Panc1 (cell line): ENCODE results near the gene IQCH. TPM values are rescaled to one million over a fixed set of nuclear protein-coding genes. Genes with fewer than 3 reads are reported as not detected.

Experiments
- ATAC-seq: fragments of 200-7000 bp; cut with Tn5 transposase; 2 replicates; pipeline ENCODE4 v1.9.1; 2020; ENCODE audit warnings: mild to moderate bottlenecking, moderate library complexity
- BruUV-seq: library from RNA; stranded (reverse); fragments of 400-500 nt; replicated peaks from 2 replicates; lab custom pipeline; 2021; lab: Mats Ljungman, UMichigan
- CTCF ChIA-PET: fragments of 300-600 bp; sonication (Branson Sonifier 250); formaldehyde crosslinking; loops from one replicate; lab custom pipeline; 2022; ENCODE audit warnings: antibody characterized with exemption; lab: Charles Lee
- POLR2A ChIA-PET: fragments of 300-600 bp; sonication (Branson Sonifier 250); formaldehyde crosslinking; loops from one replicate; lab custom pipeline; 2022; ENCODE audit warnings: antibody characterized with exemption; lab: Charles Lee
- DNase-seq: peaks from one replicate; pipeline ENCODE4 v3.0.0-alpha.2; 2010; ENCODE audit warnings: low read depth, low spot score
- H3K27ac ChIP-seq: 2 replicates; pipeline ENCODE4 v1.5.1; 2011; ENCODE audit warnings: mild to moderate bottlenecking, low read length, inconsistent platforms
- H3K27me3 ChIP-seq: fragments of 200-500 bp; sonication (Bioruptor generic); 2 replicates; pipeline ENCODE4 v1.6.0; 2014; ENCODE audit warnings: low read length, inconsistent platforms; ENCODE audit not compliant: control insufficient read depth, insufficient read depth
- H3K36me3 ChIP-seq: fragments of 200-500 bp; sonication (Bioruptor generic); 2 replicates; pipeline ENCODE4 v1.5.1; 2014; ENCODE audit warnings: inconsistent platforms, mild to moderate bottlenecking, low read length, moderate library complexity; ENCODE audit not compliant: control insufficient read depth, insufficient read depth
- H3K4me1 ChIP-seq: 2 replicates; pipeline ENCODE4 v1.5.1; 2011; ENCODE audit warnings: inconsistent platforms, mild to moderate bottlenecking, low read length, moderate library complexity; ENCODE audit not compliant: control insufficient read depth, insufficient read depth
- H3K4me3 ChIP-seq, 2 experiments: 2 replicates each; pipeline ENCODE4 v1.5.1; 2011 to 2012; ENCODE audit warnings: low read depth in 2 of 2, low read length in 2 of 2, mild to moderate bottlenecking in 2 of 2, inconsistent platforms in 1 of 2, moderate library complexity in 1 of 2
- H3K9me3 ChIP-seq: fragments of 200-500 bp; sonication (Bioruptor generic); 2 replicates; pipeline ENCODE4 v1.5.1; 2014; ENCODE audit warnings: low read depth, mild to moderate bottlenecking, inconsistent platforms, low read length, moderate library complexity; ENCODE audit not compliant: control insufficient read depth, insufficient read depth
- POLR2AphosphoS5 ChIP-seq: IDR thresholded peaks from 2 replicates; pipeline ENCODE4 v1.6.1; 2012; ENCODE audit warnings: mild to moderate bottlenecking, low read depth, low read length, moderate library complexity
- SIN3A ChIP-seq: IDR thresholded peaks from 2 replicates; pipeline ENCODE4 v1.6.1; 2012; ENCODE audit warnings: low read depth, mild to moderate bottlenecking, low read length, moderate library complexity, borderline replicate concordance; ENCODE audit not compliant: insufficient read depth
- TCF7L2 ChIP-seq: IDR thresholded peaks from 2 replicates; pipeline ENCODE4 v1.6.1; 2011; ENCODE audit warnings: mild to moderate bottlenecking, low read depth, low read length, inconsistent platforms
- in situ Hi-C: cut with HindIII; loops from 2 replicates; pipeline ENCODE4 v1.10.0; 2016; ENCODE audit warnings: low sequenced_read_pairs, low pct_unique_long_range_greater_than_20kb
- intact Hi-C: fragments of 100-400 bp; cut with micrococcal nuclease; formaldehyde crosslinking; loops from one replicate; pipeline ENCODE4 v1.10.0; 2022; ENCODE audit not compliant: unreplicated experiment
- total RNA-seq: library from RNA; stranded (reverse); gene quantifications from one replicate; pipeline ENCODE4 v1.2.1, GENCODE V29; 2021; ENCODE audit not compliant: unreplicated experiment
- TF ChIP-seq, protein P1 (sequence below), 2 experiments: IDR thresholded peaks; 2 replicates each; pipeline ENCODE4 v1.6.1; 2011 to 2012; ENCODE audit warnings: low read depth in 2 of 2, control low read depth in 1 of 2, low read length in 1 of 2, mild to moderate bottlenecking in 1 of 2, moderate library complexity in 1 of 2; ENCODE audit not compliant: insufficient read depth in 1 of 2
- TF ChIP-seq, protein P2 (sequence below): fragments of 450-650 bp; IDR thresholded peaks from 2 replicates; pipeline ENCODE4 v1.5.1; 2017; ENCODE audit warnings: mild to moderate bottlenecking

IQCH gene
- total RNA-seq, 1 experiment from 2014 or later: 3.9 TPM

DNA sequence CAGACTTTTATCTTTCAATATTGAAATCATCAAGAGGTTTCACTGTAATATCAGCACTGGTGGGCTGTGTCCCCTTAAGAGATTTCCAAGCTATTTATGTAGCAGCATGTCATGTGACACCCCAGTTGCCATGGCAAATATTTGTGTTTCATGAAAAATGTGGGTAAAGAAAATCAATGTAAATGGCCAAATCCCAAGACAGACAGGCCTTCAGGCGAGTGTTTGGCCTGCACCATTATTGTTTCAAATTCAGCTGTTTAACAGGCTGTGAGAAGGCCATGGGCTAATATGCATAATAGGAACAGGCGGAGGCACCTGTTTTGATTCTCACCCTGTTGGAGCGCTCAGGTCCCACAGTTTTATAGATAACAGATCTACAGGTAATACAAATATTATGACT, 104.2 kb downstream of the IQCH start:
- ATAC-seq (no peak), DNase-seq (no peak)
- intact Hi-C loops (no loop called here), in situ Hi-C loops (no loop called here)
- Histone ChIP-seq H3K4me1 (no peaks in the 10 kb centered on the region), H3K36me3 (no peaks in the 10 kb centered on the region), H3K4me3 (no peak overlapping the region), H3K27ac (no peak overlapping the region), H3K9me3 (no peaks in the 10 kb centered on the region), H3K27me3 (no peaks in the 10 kb centered on the region)
- POLR2A ChIA-PET: interaction anchor here (1.6 kb wide), 1 partner anchor 9 kb away, joined by 4 read pairs; no protein-coding TSS in a partner anchor
- TF ChIP-seq, protein P1, sequence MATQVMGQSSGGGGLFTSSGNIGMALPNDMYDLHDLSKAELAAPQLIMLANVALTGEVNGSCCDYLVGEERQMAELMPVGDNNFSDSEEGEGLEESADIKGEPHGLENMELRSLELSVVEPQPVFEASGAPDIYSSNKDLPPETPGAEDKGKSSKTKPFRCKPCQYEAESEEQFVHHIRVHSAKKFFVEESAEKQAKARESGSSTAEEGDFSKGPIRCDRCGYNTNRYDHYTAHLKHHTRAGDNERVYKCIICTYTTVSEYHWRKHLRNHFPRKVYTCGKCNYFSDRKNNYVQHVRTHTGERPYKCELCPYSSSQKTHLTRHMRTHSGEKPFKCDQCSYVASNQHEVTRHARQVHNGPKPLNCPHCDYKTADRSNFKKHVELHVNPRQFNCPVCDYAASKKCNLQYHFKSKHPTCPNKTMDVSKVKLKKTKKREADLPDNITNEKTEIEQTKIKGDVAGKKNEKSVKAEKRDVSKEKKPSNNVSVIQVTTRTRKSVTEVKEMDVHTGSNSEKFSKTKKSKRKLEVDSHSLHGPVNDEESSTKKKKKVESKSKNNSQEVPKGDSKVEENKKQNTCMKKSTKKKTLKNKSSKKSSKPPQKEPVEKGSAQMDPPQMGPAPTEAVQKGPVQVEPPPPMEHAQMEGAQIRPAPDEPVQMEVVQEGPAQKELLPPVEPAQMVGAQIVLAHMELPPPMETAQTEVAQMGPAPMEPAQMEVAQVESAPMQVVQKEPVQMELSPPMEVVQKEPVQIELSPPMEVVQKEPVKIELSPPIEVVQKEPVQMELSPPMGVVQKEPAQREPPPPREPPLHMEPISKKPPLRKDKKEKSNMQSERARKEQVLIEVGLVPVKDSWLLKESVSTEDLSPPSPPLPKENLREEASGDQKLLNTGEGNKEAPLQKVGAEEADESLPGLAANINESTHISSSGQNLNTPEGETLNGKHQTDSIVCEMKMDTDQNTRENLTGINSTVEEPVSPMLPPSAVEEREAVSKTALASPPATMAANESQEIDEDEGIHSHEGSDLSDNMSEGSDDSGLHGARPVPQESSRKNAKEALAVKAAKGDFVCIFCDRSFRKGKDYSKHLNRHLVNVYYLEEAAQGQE (IDR thresholded peaks at IDR 0.05; ENCODE audit: insufficient read depth in 1 of 2, low read depth in 2 of 2, low read length in 1 of 2): no peak
- TF ChIP-seq SIN3A (no peak), POLR2AphosphoS5 (no peak)
- TF ChIP-seq, protein P2, sequence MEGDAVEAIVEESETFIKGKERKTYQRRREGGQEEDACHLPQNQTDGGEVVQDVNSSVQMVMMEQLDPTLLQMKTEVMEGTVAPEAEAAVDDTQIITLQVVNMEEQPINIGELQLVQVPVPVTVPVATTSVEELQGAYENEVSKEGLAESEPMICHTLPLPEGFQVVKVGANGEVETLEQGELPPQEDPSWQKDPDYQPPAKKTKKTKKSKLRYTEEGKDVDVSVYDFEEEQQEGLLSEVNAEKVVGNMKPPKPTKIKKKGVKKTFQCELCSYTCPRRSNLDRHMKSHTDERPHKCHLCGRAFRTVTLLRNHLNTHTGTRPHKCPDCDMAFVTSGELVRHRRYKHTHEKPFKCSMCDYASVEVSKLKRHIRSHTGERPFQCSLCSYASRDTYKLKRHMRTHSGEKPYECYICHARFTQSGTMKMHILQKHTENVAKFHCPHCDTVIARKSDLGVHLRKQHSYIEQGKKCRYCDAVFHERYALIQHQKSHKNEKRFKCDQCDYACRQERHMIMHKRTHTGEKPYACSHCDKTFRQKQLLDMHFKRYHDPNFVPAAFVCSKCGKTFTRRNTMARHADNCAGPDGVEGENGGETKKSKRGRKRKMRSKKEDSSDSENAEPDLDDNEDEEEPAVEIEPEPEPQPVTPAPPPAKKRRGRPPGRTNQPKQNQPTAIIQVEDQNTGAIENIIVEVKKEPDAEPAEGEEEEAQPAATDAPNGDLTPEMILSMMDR: no peak
- no TSS peak for BruUV-seq
- CTCF ChIA-PET: no interaction called here

DNA sequence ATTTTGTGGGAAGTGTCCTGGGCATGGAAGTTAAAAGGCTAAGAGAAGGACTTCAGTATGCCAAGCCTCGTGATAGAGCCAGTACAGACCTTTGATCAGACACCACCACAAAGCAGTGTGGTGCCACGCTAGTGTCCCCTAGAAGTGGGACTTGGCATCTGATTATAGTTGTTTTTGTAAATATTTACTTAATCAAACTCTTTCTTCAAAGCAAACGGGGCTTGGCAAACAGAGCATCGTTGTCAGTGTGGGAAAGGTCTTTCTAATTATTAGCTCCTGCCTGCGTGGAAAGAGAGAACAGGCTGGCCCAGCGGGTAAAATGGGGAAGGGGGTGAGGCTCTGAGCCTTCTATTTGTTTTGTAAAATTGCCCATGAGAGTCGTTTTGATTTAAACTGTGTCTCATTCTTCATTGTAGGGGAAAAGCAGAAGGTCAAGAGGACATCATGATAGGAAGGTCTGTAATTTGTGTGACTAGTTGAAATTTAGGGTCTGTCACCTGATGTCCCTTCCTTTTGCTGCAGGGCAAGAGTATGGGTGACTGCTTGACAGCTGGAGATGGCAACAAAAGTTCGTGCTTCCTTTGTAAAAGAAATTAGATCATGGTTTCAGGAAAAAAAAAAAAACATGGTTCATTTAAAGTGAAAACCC, 105.0 kb downstream of the IQCH start:
- no TSS peak for BruUV-seq
- no peaks in the 10 kb centered on the region for H3K27me3 ChIP-seq
- ChIA-PET POLR2A (interaction anchor here (1.6 kb wide), 1 partner anchor 8 kb away, joined by 4 read pairs; no protein-coding TSS in a partner anchor), CTCF (no interaction called here)
- no peak for DNase-seq
- in situ Hi-C loops (no loop called here), intact Hi-C loops (no loop called here)
- no peaks in the 10 kb centered on the region for H3K9me3 ChIP-seq
- no peak for TF ChIP-seq TCF7L2
- no peak for TF ChIP-seq POLR2AphosphoS5
- TF ChIP-seq SIN3A: no peak
- TF ChIP-seq, protein P2: no peak
- TF ChIP-seq, protein P1 (IDR thresholded peaks at IDR 0.05; ENCODE audit: insufficient read depth in 1 of 2, low read depth in 2 of 2, low read length in 1 of 2): no peak
- no peak overlapping the region for H3K4me3 ChIP-seq
- no peaks in the 10 kb centered on the region for H3K4me1 ChIP-seq
- ATAC-seq: no peak
- no peaks in the 10 kb centered on the region for H3K36me3 ChIP-seq
- H3K27ac ChIP-seq: no peak overlapping the region
